Neural crest cell (in vitro differentiated cells): ENCODE results near the gene FRMD4A. TPM values are rescaled to one million over a fixed set of nuclear protein-coding genes. Genes with fewer than 3 reads are reported as not detected.

Source experiments
- DNase-seq: peaks from one replicate; pipeline ENCODE4 v3.0.0; 2021; ENCODE audit warnings: low read depth, mixed read lengths, low spot score
- H3K27ac Mint-ChIP-seq: one replicate; pipeline ENCODE4 v1.8.0; 2021; ENCODE audit warnings: mild to moderate bottlenecking, mixed read lengths; ENCODE audit not compliant: unreplicated experiment
- H3K27me3 Mint-ChIP-seq: 2 replicates; pipeline ENCODE4 v1.8.0; 2021; ENCODE audit warnings: low read depth, mild to moderate bottlenecking, mixed read lengths
- H3K36me3 Mint-ChIP-seq: 2 replicates; pipeline ENCODE4 v1.8.0; 2021; ENCODE audit warnings: low read depth, mild to moderate bottlenecking, mixed read lengths
- H3K4me1 Mint-ChIP-seq: 2 replicates; pipeline ENCODE4 v1.8.0; 2021; ENCODE audit warnings: mixed read lengths
- H3K4me3 Mint-ChIP-seq: one replicate; pipeline ENCODE4 v1.8.0; 2021; ENCODE audit warnings: mild to moderate bottlenecking, mixed read lengths
- H3K9me3 Mint-ChIP-seq: 2 replicates; pipeline ENCODE4 v1.8.0; 2021; ENCODE audit warnings: mixed read lengths
- CTCF ChIP-seq: fragments of 200-600 bp; sonication (generic); conservative IDR thresholded peaks from 2 replicates; pipeline ENCODE4 v1.5.0; 2021; ENCODE audit warnings: antibody characterized with exemption, mild to moderate bottlenecking
- total RNA-seq: library from RNA; stranded (reverse); gene quantifications from 2 replicates; pipeline ENCODE4 v1.2.1, GENCODE V29; 2021

FRMD4A gene
- total RNA-seq, 1 donor from 2014 or later: 65.3 TPM

DNA sequence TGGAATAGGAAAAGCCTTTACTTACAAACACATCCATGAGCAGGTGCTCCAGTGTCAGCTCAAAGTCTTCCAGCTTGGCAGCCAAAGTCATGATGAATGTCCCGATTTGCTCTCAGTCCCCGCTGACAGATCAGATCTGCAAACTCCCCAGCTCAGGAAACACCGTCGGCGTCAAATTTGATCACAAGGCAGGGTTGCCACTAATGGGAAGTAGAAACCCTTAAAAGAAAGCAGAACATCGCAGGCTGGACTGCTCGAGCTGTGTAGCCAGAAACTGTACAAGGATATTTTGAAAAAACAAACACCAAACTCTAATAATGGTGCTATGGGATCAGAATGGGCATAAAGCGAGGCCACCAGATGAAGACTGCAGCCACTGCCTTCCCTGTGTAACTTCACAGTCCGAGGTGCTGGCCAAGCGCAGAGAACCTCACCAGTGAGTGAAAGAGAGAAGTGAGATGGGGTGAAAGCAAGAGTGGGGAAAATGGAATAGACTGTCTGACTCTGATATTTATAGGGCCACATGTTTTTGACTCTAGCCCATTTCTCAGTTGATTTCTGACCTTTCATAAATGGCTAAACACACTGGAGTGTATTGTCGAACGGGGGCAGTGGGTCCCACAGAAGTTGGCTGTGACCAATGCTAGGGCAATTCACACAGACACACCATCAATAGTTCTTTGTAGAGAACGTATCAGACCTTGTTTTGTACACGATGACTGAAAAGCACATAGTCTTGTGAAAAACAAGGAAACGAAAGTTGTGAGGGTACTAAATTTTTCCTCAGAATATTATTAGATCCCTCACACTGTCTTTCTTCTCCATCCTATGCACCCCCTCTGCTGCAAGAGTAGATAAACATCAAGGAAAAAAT, 306.2 kb downstream of the FRMD4A start:
- Mint-ChIP-seq H3K27me3 (no peaks in the 10 kb centered on the region), H3K4me1 (peaks cover 65% of the 10 kb centered on the region), H3K9me3 (no peaks in the 10 kb centered on the region), H3K36me3 (peaks cover 5% of the 10 kb centered on the region), H3K27ac (peak overlapping the region; percentile 90), H3K4me3 (peak overlapping the region; percentile 88)
- no peak for TF ChIP-seq CTCF
- no peak for DNase-seq

GRCh38 chr10:14023673-14024328, 306.9 kb downstream of the FRMD4A start:
- no peak for TF ChIP-seq CTCF
- Mint-ChIP-seq H3K4me3 (peak overlapping the region; percentile 88), H3K27ac (peak overlapping the region; percentile 59), H3K27me3 (no peaks in the 10 kb centered on the region), H3K36me3 (peaks cover 8% of the 10 kb centered on the region), H3K9me3 (peaks cover 2% of the 10 kb centered on the region), H3K4me1 (peaks cover 63% of the 10 kb centered on the region)
- DNase-seq: no peak

GRCh38 chr10:14022954-14023672, 307.6 kb downstream of the FRMD4A start:
- Mint-ChIP-seq H3K4me3 (peak overlapping the region; percentile 88), H3K36me3 (peaks cover 13% of the 10 kb centered on the region), H3K4me1 (peaks cover 69% of the 10 kb centered on the region), H3K9me3 (peaks cover 8% of the 10 kb centered on the region), H3K27ac (peak overlapping the region; percentile 14), H3K27me3 (no peaks in the 10 kb centered on the region)
- no peak for TF ChIP-seq CTCF
- no peak for DNase-seq

DNA sequence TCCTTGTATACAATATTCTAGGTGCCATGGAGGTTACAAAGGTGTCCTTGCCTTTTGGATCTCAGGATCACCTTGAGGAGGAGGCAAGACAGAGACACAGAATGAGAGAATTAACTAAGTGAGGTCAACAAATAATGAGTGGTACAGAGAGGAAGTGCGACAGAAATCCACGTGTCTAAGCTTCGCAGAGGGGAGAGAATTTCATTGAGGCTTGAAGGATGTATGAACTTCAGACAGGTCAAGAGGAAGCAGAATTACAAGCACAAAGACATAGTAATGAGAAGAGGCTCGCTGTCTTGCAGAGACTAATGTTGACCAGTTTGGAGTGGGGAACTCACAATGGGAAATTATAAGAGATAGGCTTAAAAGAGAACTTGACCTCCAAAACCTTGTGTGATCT, 308.7 kb downstream of the FRMD4A start:
- Mint-ChIP-seq H3K9me3 (peaks cover 10% of the 10 kb centered on the region), H3K27ac (peak overlapping the region; percentile 19), H3K4me3 (peak overlapping the region; percentile 88), H3K27me3 (no peaks in the 10 kb centered on the region), H3K4me1 (peaks cover 78% of the 10 kb centered on the region), H3K36me3 (peaks cover 13% of the 10 kb centered on the region)
- no peak for DNase-seq
- TF ChIP-seq CTCF: no peak

GRCh38 chr10:14020037-14020664, 310.6 kb downstream of the FRMD4A start:
- H3K4me3 Mint-ChIP-seq: peak overlapping the region; percentile 68
- peaks cover 80% of the 10 kb centered on the region for H3K4me1 Mint-ChIP-seq
- H3K36me3 Mint-ChIP-seq: peaks cover 16% of the 10 kb centered on the region
- no peak for DNase-seq
- no peak overlapping the region for H3K27ac Mint-ChIP-seq
- no peak for TF ChIP-seq CTCF
- H3K27me3 Mint-ChIP-seq: no peaks in the 10 kb centered on the region
- H3K9me3 Mint-ChIP-seq: peaks cover 10% of the 10 kb centered on the region
